OCI-LY7 (cell line): ENCODE results near the gene GMCL1. TPM values are rescaled to one million over a fixed set of nuclear protein-coding genes. Genes with fewer than 3 reads are reported as not detected.
A peak's percentile ranks its signal among the peaks of the same experiment; 100 is the strongest.
"Not testable (repeated sequence)": the region's sequence is repeated elsewhere in the genome, so short reads cannot be mapped to it uniquely, and the experiment has no call there.

Experiments used
- BruUV-seq: library from RNA; stranded (reverse); fragments of 400-500 nt; replicated peaks from 2 replicates; lab custom pipeline; 2021; lab: Mats Ljungman, UMichigan
- CTCF ChIA-PET: fragments of 300-600 bp; sonication (Branson Sonifier 250); formaldehyde crosslinking; loops from one replicate; lab custom pipeline; 2022; ENCODE audit warnings: antibody characterized with exemption; ENCODE audit not compliant: unreplicated experiment; lab: Charles Lee
- POLR2A ChIA-PET: fragments of 300-600 bp; sonication (Branson Sonifier 250); formaldehyde crosslinking; loops from one replicate; lab custom pipeline; 2022; ENCODE audit warnings: antibody characterized with exemption; lab: Charles Lee
- DNase-seq: peaks from one replicate; pipeline ENCODE4 v3.0.0-alpha.2; 2015; ENCODE audit warnings: low spot score
- H2AFZ ChIP-seq: fragments of 200-600 bp; sonication (generic), shearing (Covaris generic); 2 replicates; pipeline ENCODE4 v1.6.1; 2014; ENCODE audit warnings: mild to moderate bottlenecking, antibody characterized with exemption, low read length, moderate library complexity
- H3K27ac ChIP-seq: fragments of 200-600 bp; sonication (generic); 2 replicates; pipeline ENCODE4 v1.5.1; 2014; ENCODE audit warnings: mixed run types, low read depth, mild to moderate bottlenecking, moderate library complexity, low read length, inconsistent platforms; ENCODE audit not compliant: poor library complexity, severe bottlenecking
- H3K36me3 ChIP-seq: fragments of 200-600 bp; sonication (generic); 2 replicates; pipeline ENCODE4 v1.6.1; 2014; ENCODE audit warnings: mild to moderate bottlenecking, antibody characterized with exemption, low read length, moderate library complexity, mixed read lengths; ENCODE audit not compliant: insufficient read depth
- H3K4me1 ChIP-seq: fragments of 200-600 bp; sonication (generic); 2 replicates; pipeline ENCODE4 v1.5.1; 2014; ENCODE audit warnings: mild to moderate bottlenecking, low read length; ENCODE audit not compliant: insufficient read depth, poor library complexity, severe bottlenecking
- H3K4me2 ChIP-seq: fragments of 200-600 bp; sonication (generic); 2 replicates; pipeline ENCODE4 v1.6.1; 2014; ENCODE audit warnings: mild to moderate bottlenecking, low read length
- H3K4me3 ChIP-seq: fragments of 200-600 bp; sonication (generic); 2 replicates; pipeline ENCODE4 v1.5.1; 2014; ENCODE audit warnings: mild to moderate bottlenecking, low read depth, low read length; ENCODE audit not compliant: poor library complexity, severe bottlenecking
- H3K79me2 ChIP-seq: fragments of 200-600 bp; sonication (generic); 2 replicates; pipeline ENCODE4 v1.6.1; 2016; ENCODE audit warnings: low read depth, mild to moderate bottlenecking, low read length, moderate library complexity, mixed read lengths; ENCODE audit not compliant: insufficient read depth
- H3K9me2 ChIP-seq: fragments of 200-600 bp; sonication (generic); 2 replicates; pipeline ENCODE4 v1.6.1; 2016; ENCODE audit warnings: mild to moderate bottlenecking, low read length, mixed read lengths; ENCODE audit not compliant: insufficient read depth
- H3K9me3 ChIP-seq: fragments of 200-600 bp; sonication (generic); 2 replicates; pipeline ENCODE4 v1.6.1; 2014; ENCODE audit warnings: mild to moderate bottlenecking, mixed run types, low read length, mixed read lengths
- H4K20me1 ChIP-seq: fragments of 200-600 bp; sonication (generic); 2 replicates; pipeline ENCODE4 v1.6.1; 2014; ENCODE audit warnings: mild to moderate bottlenecking, antibody characterized with exemption, low read length, moderate library complexity, mixed read lengths; ENCODE audit not compliant: insufficient read depth
- CTCF ChIP-seq: fragments of 200-600 bp; sonication (generic); conservative IDR thresholded peaks from 2 replicates; pipeline ENCODE4 v1.5.1; 2014; ENCODE audit warnings: mild to moderate bottlenecking, antibody characterized with exemption, low read length, moderate library complexity, mixed read lengths
- EZH2phosphoT487 ChIP-seq: fragments of 200-600 bp; sonication (generic); IDR thresholded peaks from 2 replicates; pipeline ENCODE4 v1.6.1; 2018; ENCODE audit warnings: low read depth, borderline replicate concordance, mild to moderate bottlenecking, mixed run types, antibody characterized with exemption, low read length, moderate library complexity, mixed read lengths
- intact Hi-C: fragments of 100-400 bp; cut with micrococcal nuclease; formaldehyde crosslinking; loops from one replicate; pipeline ENCODE4 v1.10.0; 2022; ENCODE audit not compliant: unreplicated experiment
- total RNA-seq, 2 experiments: library from RNA; depleted of rRNA in 1 of 2; stranded (reverse); fragments of >200 nt in 1 of 2; shearing (Covaris generic) in 1 of 2; gene quantifications; 2 replicates each; pipeline ENCODE4 v1.2.3, GENCODE V29; 2014 to 2022

GMCL1 gene
- total RNA-seq, 2 experiments from 2014 or later: 14.4 to 25.9 TPM

GRCh38 chr2:69893684-69894551, 64.5 kb downstream of the GMCL1 start, which contains the start of gene SNRNP27:
Gene SNRNP27, plus strand, starts transcription at chr2:69893956. Its CDS starts 29 bp downstream, at chr2:69893985.
- Histone ChIP-seq H3K9me2 (no peaks in the 10 kb centered on the region), H3K4me1 (peaks cover 13% of the 10 kb centered on the region), H3K4me2 (peak within 1 kb of the TSS; percentile 89), H3K79me2 (peaks cover 18% of the 10 kb centered on the region), H3K36me3 (peaks cover 32% of the 10 kb centered on the region), H3K4me3 (peak within 1 kb of the TSS; percentile 85), H3K9me3 (no peaks in the 10 kb centered on the region), H2AFZ (peak within 1 kb of the TSS; percentile 100), H4K20me1 (no peaks in the 10 kb centered on the region), H3K27ac (peak within 1 kb of the TSS; percentile 16)
- ChIA-PET CTCF (interaction anchor here (1.1 kb wide), 1 partner anchor 21 kb away, joined by 4 read pairs; no protein-coding TSS in a partner anchor), POLR2A (interaction anchor here (0.8 to 1.6 kb wide), 4 partner anchors 8 to 53 kb away, joined by 3 to 13 read pairs (median 6); partner anchors contain the start of gene MXD1)
- no peak for TF ChIP-seq EZH2phosphoT487
- no peak for TF ChIP-seq CTCF
- BruUV-seq: TSS peak; percentile 84
- intact Hi-C loops: no loop called here
- peak; percentile 89 for DNase-seq

GRCh38 chr2:69894737-69895136, 65.3 kb downstream of the GMCL1 start:
- CTCF ChIA-PET, BruUV-seq: not testable (repeated sequence)
- H3K79me2 ChIP-seq: peaks cover 19% of the 10 kb centered on the region

GRCh38 chr2:69902213-69902922, 72.9 kb downstream of the GMCL1 start:
- Histone ChIP-seq H3K27ac (peak overlapping the region; percentile 87), H4K20me1 (no peaks in the 10 kb centered on the region), H3K9me2 (no peaks in the 10 kb centered on the region), H3K79me2 (peaks cover 18% of the 10 kb centered on the region; the same call in 1 of the 2 replicates), H3K36me3 (peaks cover 78% of the 10 kb centered on the region), H3K4me3 (peak overlapping the region; percentile 67), H3K9me3 (no peaks in the 10 kb centered on the region), H2AFZ (peak overlapping the region; percentile 30; the same call in 1 of the 2 replicates), H3K4me1 (peaks cover 33% of the 10 kb centered on the region), H3K4me2 (peak overlapping the region; percentile 96)
- POLR2A ChIA-PET: interaction anchor here (0.7 to 1.5 kb wide), 7 partner anchors 9 to 391 kb away, joined by 3 to 6 read pairs (median 4); partner anchors contain the start of genes C2orf42, MXD1, SNRNP27 and SNRPG
- DNase-seq: peak; percentile 67
- no TSS peak for BruUV-seq
- no peak for TF ChIP-seq CTCF
- TF ChIP-seq EZH2phosphoT487: no peak
- CTCF ChIA-PET: interaction anchor here (1.1 kb wide), 1 partner anchor 105 kb away, joined by 4 read pairs; no protein-coding TSS in a partner anchor
- intact Hi-C loops: no loop called here

More at GRCh38 chr2:69894737-69895136, 65.3 kb downstream of the GMCL1 start:
- peaks cover 39% of the 10 kb centered on the region for H3K36me3 ChIP-seq
- intact Hi-C loops, DNase-seq, H3K27ac ChIP-seq, H3K9me2 ChIP-seq, H4K20me1 ChIP-seq, H3K9me3 ChIP-seq, H2AFZ ChIP-seq: not testable (repeated sequence)
- POLR2A ChIA-PET: interaction anchor here (0.7 to 1.6 kb wide), 3 partner anchors 12 to 257 kb away, joined by 3 to 13 read pairs (median 4); partner anchors contain the start of gene MXD1
- H3K4me3 ChIP-seq: peak overlapping the region; percentile 85
- H3K4me2 ChIP-seq: peak overlapping the region; percentile 89
- peaks cover 13% of the 10 kb centered on the region for H3K4me1 ChIP-seq
